NOMO-1 treated with DMSO at 0.1 percent for 48 hours (cell line): ENCODE results near the gene ITGB3.

Source experiments
- DNase-seq: peaks from one replicate; lab custom pipeline; 2025; ENCODE audit not compliant: unreplicated experiment; lab: John Stamatoyannopoulos, UW

The ITGB3 gene

DNA sequence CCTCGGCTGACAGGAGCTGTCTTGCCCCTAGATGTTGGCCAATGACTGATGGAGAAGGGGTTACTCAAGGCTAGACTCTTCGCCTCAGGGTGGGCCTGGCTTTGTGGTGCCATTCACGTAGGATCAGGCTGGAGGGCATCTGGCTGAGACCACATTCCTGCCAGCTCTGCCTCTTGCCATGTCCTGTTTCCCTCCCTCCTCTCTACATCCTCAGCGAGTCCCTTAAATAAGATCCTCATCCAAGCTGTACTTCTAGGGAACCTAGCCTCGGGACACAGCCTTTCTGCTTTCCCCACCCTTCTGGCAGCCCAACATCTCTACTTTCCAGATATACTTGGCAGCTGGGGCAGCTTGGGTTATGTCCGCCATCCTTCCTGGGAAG, 42.2 kb downstream of the ITGB3 start:
- no peak for DNase-seq

DNA sequence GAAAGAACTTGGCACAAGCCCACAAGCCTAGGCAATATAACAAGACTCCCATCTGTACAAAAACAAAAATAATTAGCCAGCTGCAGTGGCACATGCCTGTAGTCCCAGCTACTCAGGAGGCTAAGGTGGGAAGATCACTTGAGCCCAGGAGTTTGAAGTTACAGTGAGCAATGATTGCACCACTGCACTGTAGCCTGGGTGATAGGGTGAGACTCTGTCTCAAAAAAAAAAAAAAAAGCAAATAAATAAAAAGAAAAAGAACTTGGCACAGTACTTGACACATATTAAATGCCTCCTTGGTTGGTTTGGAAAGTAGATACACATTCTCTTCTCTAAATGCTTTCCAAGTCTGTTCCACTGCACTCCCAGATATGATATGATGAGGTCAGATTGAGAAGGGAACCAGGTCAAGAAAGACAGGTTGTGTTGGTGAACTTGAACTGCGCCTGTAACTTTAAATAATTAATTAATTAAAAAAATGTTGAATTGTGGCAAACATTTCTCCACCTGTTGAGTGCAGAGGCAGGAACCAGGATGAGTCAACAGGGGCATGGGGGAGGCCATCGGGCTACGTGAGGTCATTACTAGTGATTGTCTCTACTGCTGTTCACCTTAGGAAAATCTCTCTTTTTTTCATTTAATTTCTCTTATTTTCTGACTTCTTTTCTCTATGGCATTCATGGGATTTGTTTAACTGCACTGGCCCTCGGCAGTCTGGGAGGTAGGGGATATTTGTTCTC, 44.2 kb downstream of the ITGB3 start:
- DNase-seq: no peak

DNA sequence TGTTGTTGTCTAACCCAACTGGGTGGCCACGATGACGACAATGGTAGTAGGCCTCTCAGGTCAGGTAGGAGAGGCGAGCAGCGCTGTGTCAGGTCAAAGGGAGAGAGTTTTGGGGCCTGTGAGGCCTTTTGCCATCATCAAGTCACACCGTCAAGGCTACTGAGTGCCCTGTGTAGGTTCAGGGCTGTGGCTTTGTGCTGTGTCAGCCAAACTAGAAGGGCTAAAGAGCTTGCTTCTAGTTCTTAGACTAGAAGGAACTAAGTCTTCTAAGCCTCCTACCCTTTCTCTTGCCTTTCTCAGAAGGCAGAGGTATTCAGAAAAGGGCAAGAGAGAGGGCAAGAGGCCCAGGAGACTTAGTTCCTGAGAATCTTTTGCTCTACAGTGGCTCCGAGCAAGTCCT, 45.1 kb downstream of the ITGB3 start:
- no peak for DNase-seq

DNA sequence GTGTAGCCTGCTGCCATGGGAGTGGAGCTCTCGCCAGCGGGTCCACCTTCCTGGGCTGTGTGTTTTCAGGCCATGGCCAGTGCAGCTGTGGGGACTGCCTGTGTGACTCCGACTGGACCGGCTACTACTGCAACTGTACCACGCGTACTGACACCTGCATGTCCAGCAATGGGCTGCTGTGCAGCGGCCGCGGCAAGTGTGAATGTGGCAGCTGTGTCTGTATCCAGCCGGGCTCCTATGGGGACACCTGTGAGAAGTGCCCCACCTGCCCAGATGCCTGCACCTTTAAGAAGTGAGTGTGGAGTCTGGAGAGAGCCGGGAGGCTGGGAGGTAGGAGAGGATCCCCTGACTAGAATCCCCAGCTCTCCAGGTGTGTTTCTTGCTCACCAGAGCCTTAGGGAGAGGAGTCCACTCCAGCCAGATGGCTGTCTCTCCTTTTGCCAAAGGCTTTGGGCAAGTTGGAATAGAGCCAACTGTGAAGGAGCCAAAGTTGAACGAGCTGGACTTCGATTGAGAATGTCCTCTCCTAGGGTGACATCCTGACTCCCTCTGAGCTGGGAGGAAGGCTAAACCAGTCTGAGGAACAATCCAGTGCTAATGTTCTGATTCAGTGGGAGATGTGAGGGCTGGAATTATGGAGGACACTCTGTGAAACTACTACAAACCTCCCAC, 45.7 kb downstream of the ITGB3 start:
- no peak for DNase-seq

DNA sequence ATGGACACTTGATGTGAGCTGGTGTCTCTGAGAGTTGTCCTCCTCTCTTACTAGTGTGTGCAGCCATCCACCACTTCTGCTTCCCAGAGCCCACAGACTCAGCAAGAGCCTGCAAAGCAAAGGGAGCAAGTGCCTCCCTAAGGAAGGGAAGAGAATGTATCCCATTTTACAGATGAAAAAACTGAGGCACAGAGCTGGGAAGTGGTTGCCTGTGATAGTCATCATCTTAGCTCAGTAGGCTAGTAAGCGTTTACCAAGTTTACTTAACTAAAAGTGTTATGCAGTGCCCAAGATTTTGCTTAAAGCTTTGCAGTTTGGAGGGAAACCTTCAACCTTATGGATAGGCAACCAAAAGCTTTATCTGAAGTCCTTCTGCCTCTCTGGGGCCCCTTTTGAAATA, 47.1 kb downstream of the ITGB3 start:
- DNase-seq: no peak

DNA sequence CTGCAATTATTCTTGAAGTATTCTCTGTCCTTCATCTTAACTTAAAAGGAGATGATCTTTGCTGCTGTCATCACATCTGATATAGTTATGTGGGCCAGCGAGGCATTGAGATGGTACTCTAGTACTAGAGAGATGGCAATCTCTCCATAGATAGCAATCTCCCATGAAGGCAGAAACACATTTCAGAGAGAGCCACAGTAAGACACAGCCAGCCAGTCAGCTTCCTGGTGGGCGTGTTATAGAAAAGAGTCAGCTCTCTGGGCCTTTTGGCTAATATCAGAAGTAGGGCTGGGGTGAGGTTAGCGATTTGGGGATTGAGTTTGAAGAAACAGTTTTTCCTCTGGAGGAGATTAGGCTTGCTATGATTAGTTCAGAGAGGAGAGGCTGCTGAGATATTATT, 47.5 kb downstream of the ITGB3 start:
- no peak for DNase-seq

DNA sequence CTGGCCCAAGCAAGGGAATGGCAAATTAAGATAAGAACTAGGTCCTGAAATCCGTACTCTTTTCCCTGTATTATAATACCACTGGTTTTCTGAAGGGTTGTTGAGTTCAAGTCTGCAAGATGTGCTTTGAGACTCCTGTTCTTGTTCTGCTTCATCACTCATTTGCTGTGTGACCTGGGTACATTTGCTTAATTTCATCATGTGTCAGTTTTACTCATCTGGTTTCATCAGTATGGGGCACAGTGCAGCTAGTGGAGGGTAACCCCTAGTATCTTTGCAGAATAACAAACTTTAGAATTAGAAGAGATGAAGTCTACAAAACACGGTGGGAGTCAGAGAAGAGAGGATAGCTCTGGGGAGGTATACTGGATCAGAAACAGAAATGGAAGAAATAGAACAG, 48.2 kb downstream of the ITGB3 start:
- DNase-seq: no peak

DNA sequence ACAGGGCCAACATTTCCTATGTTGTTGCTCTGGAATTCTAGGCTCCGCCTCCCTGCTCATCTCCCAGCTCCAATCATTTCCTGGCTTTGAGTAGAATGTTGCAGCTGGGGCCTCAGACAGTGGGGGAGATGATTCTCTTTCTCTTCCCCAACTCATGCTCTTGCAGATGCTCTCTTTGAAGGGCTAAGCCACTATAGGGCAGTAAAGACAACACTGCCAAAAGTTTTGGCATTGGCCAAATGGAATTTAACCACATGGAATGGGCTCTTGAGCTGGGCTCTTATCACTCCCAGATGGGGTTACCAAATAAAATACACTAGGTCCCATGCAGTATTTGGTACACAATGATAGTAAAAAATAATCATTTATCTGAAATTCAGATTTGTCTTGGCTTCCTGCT, 50.6 kb downstream of the ITGB3 start:
- DNase-seq: no peak

DNA sequence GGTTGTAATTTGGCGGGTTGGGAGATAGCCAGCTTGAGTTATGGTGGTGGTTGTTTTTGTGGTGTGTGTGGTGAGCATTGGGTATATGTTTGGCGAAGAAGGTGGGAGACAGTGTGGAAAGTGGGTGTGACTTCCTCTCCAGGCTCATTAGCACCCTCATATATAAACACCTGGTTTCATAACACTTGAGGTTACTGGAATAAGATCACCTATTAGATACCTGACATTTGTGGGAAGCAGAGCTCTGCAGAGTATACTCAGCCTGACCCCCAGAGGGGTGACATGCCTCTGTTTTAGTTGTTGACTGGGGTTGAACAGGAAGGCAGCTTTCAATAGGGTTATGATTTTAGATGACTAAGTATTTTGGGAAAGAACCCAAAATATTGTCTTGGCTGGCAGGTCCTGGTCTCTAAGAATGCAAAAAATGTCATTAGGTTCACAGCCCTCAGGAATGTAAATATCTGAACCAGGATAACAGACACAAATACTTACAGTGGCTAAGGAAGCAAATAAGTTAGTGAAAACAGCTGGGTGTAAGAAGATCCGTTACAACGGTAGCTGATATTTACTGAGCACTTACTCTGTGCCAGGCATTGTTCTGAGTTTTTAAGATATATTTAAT, 51.8 kb downstream of the ITGB3 start:
- DNase-seq: no peak

DNA sequence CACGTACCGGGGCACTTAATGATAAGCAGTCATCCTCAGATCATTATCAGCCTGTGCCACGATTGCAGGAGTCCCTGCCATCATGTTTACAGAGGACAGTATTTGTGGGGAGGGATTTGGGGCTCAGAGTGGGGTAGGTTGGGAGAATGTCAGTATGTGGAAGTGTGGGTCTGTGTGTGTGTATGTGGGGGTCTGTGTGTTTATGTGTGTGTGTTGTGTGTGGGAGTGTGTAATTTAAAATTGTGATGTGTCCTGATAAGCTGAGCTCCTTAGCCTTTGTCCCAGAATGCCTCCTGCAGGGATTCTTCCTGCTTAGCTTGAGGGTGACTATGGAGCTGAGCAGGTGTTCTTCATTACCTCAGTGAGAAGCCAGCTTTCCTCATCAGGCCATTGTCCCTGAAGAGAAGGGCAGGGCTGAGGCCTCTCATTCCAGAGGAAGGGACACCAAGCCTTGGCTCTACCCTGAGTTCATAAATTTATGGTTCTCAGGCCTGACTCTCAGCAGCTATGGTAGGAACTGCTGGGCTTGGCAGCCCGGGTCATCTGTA, 56.6 kb downstream of the ITGB3 start:
- no peak for DNase-seq

DNA sequence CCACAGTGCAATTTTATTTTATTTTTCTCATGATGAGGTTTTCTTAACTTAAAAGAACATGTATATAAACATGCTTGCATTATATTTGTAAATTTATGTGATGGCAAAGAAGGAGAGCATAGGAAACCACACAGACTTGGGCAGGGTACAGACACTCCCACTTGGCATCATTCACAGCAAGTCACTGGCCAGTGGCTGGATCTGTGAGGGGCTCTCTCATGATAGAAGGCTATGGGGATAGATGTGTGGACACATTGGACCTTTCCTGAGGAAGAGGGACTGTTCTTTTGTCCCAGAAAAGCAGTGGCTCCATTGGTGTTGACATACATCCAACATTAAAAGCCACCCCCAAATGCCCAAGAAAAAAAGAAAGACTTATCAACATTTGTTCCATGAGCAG, 57.8 kb downstream of the ITGB3 start:
- DNase-seq: no peak

DNA sequence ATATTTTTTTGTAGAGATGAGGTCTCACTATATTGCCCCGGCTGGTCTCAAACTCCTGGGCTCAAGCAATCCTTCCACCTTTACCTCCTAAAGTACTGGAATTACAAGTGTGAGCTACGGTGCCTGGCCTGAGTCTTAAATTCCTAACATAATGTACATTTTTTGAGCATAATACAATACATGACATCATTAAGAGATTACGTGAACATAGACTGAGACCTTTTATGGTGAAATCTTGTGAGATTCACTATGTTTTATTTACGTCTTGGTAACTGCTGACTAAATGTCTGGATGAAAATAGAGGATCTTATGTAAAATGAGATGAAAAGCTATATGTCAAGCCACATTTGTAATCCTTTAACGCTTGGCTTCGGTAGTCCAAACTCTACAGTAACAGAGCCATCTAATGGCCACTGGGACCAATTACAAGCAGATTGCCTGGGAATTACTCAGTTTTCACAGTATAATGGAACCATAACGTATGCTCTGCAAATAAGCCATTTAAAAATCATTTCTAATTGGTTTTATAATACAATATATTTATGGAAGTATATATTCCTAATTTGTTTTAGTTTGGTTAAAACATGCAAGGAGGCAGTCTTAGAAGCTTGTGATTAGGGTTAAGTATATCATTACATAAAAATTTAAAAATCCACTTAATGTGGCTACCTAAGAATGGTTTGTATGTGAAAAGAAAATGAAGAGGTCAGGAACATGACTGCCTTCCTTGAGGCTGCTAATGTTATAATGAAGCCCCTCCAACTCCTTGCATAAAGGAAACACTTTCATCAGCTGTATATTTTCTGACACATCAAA, 62.0 kb downstream of the ITGB3 start:
- DNase-seq: peak; percentile 69

DNA sequence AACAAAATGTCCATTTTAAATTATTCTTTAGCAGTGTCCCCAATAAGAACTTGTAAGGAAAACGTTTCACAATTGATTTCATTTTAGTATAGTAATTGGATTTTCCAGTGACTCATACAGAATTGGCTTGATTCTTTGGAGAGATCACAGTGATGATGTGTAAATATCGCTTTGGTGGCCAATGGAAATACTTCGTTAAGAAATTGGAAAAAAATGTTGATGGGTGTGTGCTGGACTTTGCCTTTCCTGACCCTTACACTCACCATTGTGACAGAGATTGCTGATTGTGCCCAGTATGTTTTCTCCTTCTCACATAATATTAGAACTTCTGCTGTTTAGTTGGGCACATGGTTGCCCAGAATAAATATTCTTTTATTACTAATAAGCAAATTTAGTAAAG, 62.7 kb downstream of the ITGB3 start:
- DNase-seq: no peak

DNA sequence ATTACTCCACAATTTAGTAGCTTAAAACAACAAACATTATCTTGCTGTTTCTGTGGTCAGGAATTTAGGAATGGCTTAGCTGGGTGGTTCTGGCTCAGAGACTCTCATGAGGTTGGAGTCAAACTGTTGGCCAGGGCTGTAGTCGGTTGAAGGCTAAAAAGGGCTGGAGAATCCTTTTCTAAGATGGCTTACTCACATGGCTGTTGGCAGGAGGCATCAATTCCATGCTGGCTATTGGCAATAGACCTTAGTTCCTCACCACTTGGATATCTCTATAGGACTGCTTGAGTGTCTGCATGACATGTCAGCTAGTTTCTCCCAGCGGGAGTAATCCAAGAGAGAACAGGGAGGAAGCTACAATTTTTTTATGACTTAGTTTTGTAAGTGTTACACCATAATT, 63.5 kb downstream of the ITGB3 start:
- no peak for DNase-seq

DNA sequence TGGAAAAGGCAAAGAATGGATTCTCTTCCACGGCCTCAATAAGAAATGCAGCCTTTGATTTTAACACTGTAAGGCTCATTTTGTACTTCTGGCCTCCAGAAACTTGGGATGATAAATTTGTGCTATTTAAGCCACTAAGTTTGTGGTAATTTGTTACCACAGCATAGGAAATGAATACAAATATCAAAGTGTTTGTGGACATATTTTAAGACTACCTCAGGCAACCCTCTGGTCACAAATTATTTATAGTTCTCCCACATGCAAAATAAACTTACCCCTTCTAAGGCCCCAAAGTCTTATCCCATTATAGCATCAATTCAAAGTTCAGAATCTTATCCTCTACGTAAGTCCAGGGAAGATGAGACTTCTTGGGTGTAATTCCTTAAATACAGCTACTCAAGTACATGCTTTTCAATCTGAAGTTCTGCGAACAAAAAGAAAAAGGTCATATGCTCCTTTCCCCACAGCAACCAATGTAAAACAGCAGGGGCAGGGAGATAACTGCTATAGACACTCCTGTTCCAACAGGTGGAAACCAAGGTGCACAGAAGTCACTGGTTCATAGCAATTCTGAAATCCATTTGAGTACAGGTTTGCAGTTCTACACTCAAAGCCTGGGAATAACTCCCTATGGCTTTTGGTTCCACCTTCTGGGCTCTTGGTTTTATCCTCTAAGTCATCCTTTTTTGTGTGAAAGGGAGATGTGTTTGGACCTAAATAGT, 64.7 kb downstream of the ITGB3 start:
- no peak for DNase-seq

DNA sequence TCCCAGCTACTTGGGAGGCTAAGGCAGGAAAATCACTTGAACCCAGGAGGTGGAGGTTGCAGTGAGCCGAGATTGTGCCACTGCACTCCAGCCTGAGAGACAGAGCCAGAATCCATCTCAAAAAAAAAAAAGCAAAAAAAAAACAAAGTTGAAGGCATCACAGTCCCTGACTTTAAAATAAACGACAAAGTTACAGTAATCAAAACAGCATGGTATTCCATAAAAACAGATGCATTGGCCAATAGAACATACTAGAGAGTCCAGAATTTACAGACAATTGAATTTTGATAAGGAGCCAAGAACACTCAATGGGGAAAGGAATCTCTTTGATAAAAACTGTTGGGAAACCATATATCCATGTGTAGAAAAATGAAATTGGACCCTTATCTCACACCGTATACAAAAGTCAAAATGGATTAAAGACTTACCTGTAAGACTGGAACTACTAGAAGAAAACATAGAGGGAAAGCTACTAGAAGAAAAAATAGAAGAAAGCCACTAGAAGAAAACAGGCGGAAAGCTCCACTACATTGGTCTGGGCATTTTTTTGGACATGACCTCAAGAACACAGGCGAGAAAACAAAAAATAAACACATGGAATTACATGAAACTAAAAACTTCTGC, 67.4 kb downstream of the ITGB3 start:
- no peak for DNase-seq

DNA sequence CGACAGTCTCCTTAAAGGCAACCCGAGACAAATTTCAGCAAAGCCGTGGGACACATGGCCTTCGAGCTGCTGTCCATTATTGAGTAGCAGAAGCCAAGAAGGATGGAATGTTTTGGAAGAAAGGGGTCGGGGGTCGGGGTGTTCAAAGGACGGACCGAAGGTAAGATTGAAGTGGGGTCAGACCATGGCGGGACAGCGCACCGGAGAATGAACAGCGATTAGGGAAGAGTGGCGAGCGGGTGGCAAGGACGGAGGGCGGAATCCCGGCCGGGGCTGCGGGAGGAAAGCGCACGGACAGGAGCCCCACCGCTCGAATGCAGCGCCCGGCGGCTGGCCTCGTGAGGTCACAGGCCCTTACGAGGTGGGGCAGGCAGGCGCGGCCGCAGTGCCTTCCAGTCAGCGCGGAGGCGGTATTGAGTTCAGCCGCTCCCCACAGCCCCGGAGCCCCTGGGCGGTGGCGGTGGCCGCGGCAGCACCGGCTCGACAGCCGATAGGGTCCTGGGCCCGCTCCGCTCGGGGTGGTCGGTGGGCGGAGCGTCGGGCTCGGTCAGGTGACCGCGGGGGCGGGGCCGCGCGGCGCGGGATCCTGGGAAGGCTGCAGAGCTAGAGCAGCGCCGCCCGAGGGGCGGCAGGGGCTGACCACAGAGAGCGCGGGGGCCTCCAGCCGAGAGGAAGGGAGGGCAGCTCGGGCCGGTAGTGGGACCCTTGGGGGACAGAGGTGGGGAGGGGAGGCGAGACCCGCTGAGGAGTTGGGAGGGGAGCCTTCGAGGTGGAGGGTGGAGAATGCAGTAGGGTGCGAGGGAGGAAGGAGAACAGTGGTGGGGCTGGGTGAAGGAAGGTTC, 70.0 kb downstream of the ITGB3 start, which contains the start of gene EFCAB13:
Gene EFCAB13, plus strand, starts transcription at position 574 of the 842 bp plus-strand sequence. CDS start 4,399 bp downstream, outside the sequence.
- peak; percentile 86 for DNase-seq

DNA sequence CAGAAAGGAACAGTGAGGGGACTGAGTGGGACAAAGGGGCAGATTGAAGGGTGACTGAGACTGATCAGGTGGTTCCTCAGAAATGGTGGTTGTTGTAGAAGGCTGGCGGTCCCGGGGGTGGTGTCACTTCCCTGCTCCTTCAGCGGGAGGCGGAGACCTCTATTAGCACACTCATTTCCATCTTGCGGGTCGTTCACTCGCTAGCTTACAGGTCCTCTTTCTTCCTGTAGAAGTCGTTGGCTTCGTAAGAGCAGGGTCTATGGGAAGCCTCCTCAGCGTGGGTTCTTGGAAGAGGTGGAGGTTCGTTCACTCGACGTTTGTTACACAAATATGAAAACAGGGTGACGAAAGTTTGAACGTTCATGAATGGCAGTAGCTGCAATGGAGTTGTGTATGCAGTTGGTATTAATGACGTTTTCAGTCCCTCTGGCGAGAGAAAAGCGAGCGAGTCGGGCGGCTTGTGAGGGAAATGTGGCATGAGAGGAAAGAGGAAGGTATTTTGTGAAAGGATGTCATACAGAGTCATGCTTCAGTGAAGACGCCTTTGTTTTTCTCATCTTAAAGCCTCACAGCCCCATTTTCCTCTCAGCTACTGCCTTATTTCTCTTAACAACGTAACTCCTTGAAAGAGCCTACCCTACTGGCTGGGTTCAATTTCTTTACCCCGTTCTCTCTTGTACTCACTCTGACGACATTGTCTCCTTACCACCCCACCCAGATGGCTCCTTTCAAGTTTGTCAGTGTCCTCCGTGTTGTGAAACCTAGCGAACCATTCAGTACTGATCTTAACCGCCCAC, 70.8 kb downstream of the ITGB3 start:
- DNase-seq: peak; percentile 77
